GM18517 (cell line): ENCODE data around the gene EPHB4.
"Not testable (repeated sequence)": the region's sequence is repeated elsewhere in the genome, so short reads cannot be mapped to it uniquely, and the experiment has no call there.

Experiments used
- ATAC-seq: cut with Tn5 transposase; IDR thresholded peaks from one replicate; pipeline ENCODE4 v1.9.1; 2021; ENCODE audit warnings: mild to moderate bottlenecking, moderate library complexity; ENCODE audit not compliant: unreplicated experiment

Gene EPHB4

DNA sequence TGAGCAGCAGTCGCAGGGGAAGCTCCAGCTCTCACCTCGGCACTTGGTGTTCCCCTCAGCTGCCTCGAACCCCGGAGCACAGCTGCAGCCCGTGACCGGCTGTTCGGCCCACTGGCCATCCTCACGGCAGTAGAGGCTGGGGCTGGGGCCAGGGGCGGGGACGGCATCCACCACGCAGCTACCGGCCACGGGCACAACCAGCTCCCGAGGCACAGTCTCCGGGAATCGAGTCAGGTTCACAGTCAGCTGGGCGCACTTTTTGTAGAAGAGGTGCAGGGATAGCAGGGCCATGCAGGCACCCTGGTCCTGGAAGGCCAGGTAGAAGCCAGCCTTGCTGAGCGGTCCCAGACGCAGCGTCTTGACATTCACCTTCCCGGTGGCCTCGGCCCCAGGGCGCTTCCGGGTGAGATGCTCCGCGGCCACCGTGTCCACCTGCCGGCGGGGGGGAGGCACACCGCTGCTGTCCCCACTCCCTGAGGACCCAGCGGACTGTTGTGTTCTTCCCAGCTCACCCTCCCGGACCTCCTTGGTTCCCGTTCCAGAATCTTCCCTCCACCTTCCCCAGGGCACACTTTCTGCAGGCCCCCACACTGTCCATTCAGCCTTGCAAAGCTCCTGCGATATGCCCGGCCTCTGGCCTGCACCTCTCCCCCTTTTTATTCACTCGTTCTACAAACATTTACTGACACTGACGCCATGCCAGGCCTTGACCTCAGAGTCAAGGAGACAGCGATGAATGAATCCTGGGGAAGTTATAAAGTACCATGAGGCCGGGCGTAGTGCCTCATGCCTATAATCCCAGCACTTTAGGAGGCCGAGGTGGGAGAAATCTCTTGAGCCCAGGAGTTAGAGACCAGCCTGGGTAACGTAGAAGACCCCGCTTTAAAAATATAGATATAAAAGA is 4.8 kb downstream of the EPHB4 start:
- no peak for ATAC-seq

- ATAC-seq: no peak
Observed at GRCh38 chr7:100819586-100819985, 7.7 kb downstream of the EPHB4 start.

DNA sequence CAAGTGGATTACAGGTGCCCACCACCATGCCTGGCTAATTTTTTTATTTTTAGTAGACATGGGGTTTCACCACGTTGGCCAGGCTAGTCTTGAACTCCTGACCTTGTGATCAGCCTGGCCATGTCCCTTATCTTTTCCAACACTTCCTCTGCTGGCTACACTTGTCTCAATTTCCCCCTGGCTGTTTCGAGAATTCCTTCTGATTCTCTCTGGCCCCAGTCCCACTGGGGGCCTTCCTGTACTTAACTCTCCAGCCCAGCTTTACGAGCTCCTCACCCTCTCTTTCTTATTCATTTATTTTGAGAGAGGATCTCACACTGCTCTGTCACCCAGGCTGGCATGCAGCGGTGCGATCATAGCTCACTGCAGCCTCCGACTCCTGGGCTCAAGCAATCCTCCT is 8.5 kb downstream of the EPHB4 start:
- no peak for ATAC-seq

DNA sequence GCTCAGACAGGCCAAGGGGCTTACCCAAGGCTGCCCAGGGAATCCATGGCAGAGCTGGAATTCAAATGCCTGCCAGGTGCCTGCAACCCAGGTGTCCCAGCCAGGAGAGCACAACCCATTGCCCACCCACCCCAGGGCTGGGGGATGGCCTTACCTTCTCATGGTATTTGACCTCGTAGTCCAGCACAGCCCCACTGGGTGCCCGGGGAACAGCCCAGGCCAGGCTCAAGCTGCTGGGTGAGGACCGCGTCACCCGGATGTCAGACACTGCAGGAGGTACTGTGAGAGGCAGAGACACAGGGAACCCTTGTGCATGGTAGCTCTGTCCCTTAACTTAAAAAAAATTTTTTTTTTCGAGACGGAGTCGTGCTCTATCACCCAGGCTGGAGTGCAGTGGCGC is 9.0 kb downstream of the EPHB4 start:
- ATAC-seq: no peak

GRCh38 chr7:100817097-100817496 is 10.2 kb downstream of the EPHB4 start:
- ATAC-seq: no peak

DNA sequence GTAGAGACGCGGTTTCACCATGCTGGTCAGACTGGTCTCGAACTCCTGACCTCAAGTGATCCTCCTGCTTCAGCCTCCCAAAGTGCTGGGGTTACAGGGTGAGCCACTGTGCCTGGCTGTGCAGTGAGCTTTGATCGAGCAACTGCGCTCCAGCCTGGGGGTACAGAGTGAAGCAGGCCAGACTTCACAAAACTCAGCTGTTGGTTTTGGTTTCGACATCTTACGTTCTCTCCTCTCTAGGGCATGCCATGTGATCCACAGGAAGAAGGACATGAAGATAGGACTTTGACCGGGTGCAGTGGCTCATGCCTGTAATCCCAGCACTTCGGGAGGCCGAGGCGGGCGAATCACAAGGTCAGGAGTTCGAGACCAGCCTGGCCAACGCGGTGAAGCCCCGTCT is 10.8 kb downstream of the EPHB4 start:
- ATAC-seq: not testable (repeated sequence)

DNA sequence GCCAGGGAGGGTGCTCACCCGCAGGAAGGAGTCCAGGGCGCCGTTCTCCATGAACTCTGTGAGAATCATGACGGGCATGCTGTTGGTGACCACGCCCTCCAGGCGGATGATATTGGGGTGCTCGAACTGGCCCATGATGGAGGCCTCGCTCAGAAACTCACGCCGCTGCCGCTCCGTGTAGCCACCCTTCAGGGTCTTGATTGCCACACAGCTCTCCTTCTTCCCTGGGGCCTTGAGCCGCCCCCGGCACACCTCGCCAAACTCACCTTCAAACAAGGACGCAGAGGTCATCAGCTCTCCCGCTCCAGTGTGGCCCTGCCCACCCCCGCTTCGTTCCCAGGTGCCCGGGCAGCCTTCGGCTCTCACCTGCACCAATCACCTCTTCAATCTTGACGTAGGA is 14.6 kb downstream of the EPHB4 start:
- no peak for ATAC-seq

GRCh38 chr7:100811480-100811879 is 15.8 kb downstream of the EPHB4 start:
- no peak for ATAC-seq

DNA sequence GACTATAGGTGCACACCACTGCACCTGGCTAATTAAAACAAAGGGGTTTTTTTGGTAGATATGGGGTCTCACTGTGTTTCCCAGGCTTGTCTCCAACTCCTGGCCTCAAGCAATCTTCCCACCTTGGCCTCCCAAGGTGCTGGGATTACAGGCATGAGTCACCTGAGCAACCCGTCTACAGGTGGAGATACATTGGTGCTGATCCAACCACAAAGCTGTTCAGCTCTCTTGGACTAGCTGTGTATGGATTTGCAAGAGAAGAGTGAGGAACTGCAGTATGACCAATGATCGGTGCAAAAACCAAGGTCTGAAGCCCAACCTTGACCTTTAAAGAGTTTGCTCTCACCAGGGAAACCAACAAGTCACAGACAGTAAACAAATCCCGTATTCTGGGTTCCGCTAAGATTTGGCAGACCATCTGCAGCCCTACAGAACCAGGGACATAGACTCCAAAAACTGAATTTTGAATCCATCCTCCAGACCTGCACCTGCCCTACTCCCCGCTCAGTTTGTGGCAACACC is 18.9 kb downstream of the EPHB4 start:
- no peak for ATAC-seq

GRCh38 chr7:100806883-100807282 is 20.4 kb downstream of the EPHB4 start:
- not testable (repeated sequence) for ATAC-seq

GRCh38 chr7:100806276-100806675 is 21.0 kb downstream of the EPHB4 start:
- ATAC-seq: no peak

GRCh38 chr7:100804681-100805431 is 22.5 kb downstream of the EPHB4 start:
- ATAC-seq: no peak

- ATAC-seq: peak; percentile 87
Observed at GRCh38 chr7:100803398-100804161, 23.7 kb downstream of the EPHB4 start.

DNA sequence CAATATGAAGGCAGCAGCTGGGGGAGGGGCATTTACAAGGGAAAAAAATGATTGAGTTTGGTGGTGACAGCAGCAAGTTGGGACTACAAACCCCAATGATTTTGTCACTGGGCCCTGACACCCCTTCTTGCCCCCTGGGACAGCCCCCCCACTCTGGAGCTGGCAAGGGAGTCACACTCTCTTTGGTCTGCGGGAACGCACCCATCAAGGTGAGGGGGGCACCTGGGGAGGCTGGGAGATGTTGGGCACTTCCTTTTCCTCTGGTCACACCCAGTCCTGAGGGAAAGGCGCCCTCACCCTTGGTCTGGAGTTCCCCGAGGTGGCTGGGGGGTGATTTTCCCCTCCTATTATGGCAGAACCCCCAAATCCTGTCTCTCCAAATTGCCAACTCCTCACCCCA is 24.4 kb downstream of the EPHB4 start:
- no peak for ATAC-seq

DNA sequence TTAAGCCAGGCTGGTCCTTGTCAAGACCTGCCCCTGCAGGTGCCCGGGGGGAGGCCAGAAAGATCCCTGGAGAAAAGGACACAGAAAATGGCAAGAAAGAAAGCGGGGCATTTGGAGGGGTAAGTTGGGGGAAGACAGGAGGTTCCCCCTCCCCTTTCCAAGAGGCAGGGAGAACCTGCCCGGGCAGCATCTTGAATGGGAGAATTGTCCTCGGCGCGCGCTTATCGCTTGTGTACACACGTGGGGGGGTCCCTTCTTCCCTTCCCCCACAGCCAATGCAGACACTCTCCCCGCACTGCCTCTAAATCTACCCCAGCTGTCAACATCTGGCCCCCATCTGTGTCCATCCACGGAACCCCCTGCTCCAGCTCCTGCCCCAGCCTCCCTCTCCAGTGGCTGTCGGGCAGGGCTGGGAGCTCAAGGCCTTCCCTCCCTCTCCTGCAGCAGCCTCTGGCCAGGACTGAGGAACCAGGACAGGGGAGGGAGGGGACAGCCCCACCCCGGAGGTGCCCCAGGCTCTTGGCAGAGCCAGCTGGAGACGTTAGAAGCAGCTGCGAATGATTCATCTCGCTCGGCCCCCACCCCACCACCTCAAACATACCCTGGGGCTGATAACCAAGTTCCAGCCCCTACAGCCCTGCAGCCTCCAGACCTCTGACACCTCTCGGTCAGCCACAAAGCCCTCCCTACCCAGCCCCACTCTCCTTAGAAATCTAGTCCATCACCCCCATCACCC is 25.3 kb downstream of the EPHB4 start:
- no peak for ATAC-seq

- ATAC-seq: no peak
Observed at GRCh38 chr7:100799037-100799896, 28.1 kb downstream of the EPHB4 start.

DNA sequence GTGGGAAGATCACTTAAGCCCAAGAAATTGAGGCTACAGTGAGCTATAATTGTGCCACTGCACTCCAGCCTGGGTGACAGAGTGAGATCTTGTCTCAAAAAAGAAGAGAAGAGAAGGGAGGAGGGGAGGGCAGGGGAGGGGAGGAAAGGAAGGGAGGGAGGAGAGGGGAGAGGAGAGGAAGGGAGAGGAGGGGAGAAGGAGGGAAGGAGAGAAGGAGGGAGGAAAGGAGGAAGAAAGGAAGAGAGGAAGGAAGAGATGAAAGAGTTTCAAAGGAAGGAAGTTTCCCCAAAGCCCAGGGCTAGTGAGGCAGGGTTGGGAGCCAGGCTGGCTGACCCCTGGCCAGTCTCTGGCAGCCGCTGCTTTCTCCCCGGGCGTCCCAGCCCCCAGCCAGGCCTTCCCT is 32.6 kb downstream of the EPHB4 start:
- ATAC-seq: no peak

- no peak for ATAC-seq
Observed at GRCh38 chr7:100793806-100794660, 33.3 kb downstream of the EPHB4 start.
